ENCODE data around the gene CYTH3.

- TF ChIP-seq CTCF (IDR thresholded peaks at IDR 0.05) (no peak), ZFX (IDR thresholded peaks at IDR 0.05; ENCODE audit: borderline replicate concordance) (no peak)
Observed at GRCh38 chr7:6268023-6268900, 4.2 kb downstream of the CYTH3 start.

All from 22Rv1 (cell line).